ENCODE results near the gene APOA5.
A peak's percentile ranks its signal among the peaks of the same experiment; 100 is the strongest.
"Not testable (repeated sequence)": the region's sequence is repeated elsewhere in the genome, so short reads cannot be mapped to it uniquely, and the experiment has no call there.

Gene APOA5
- 0 reads per million in 2 experiments for total RNA-seq

DNA sequence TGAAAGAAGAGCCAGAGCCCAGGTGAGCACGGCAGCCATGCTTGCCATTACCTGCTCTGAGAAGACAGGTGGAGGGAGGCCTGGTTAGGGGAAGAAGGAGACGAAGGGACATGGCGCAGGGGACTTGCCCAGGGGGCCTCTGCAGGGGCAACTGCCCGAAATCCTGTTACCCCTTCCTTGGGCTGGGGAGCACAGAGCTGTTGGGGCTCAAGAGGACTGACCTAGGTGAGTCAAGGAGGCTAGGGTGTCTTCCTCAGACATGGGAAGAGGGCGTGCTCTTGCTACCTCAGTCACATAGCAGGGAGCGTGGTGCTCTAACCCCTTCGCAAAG lies at the start of gene APOA5:
Gene APOA5 (minus strand): TSS at position 67 of the 331 bp plus-strand sequence. CDS start 19 bp downstream, at position 48.
- DNase-seq (ENCODE audit: low read depth), result no peak

DNA sequence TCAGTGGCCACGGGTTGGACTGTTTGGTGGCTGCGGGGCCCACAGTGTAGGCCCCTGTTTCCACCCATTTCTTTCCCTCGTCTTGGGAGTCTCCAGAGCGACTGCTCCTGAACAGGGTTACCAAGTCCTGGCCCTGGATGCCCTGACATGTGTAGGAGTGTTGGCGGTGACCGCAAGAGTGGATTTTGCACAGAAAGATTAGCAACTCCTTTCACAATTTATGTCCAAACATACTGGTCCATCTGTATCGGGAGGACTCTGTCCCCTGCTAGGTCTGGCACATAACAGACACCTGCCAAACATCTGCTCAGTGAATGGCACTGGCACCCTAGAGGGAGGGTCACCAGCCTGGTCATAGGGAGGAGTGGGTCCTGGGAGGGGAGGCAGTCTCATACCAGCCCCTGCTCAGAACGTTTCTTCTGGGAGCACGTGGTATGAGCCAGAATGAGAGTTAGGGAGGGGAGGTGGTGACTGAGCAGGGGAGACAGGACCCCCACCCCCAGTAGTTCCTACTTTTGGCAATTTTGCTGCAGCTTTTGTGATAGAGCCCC lies 49.1 kb upstream of the APOA5 start:
- no peak for DNase-seq (ENCODE audit: low read depth)

DNA sequence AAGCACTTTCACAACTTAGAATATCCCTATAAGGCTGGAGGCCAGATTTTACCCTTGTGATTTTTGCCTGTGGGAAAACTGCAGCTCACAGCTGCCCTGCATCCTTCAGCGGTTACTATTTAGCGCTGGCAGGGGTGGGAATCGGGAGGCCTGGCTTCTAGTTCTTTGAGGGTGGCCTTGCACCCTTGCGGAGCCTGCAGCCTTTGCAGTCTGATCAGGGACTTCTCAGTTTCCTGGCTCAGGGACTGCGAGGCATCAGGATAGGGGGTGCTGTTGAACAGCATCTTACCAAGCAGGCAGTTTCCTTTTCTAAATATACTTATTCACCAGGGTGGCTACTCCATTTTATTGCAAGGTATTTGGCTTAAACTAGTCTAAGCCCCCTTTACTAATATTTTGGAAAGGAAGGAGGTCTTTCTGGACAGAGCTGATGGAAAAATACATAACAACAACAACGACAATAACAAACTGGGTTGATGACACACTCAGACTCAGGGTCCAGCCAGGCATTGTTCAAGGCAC lies 48.6 kb upstream of the APOA5 start:
- no peak for DNase-seq (ENCODE audit: low read depth)

- no peak for DNase-seq (ENCODE audit: low read depth)
Observed at GRCh38 chr11:116838321-116839084, 46.8 kb upstream of the APOA5 start.

- DNase-seq (ENCODE audit: low read depth), result no peak
Observed at GRCh38 chr11:116837231-116838091, 45.8 kb upstream of the APOA5 start, which contains the start of gene APOA1. TSS of gene APOA1 (minus strand) at chr11:116837622. CDS start at chr11:116837387, 235 bp downstream.

GRCh38 chr11:116836632-116836991 lies 44.9 kb upstream of the APOA5 start:
- DNase-seq (ENCODE audit: low read depth), result no peak

DNA sequence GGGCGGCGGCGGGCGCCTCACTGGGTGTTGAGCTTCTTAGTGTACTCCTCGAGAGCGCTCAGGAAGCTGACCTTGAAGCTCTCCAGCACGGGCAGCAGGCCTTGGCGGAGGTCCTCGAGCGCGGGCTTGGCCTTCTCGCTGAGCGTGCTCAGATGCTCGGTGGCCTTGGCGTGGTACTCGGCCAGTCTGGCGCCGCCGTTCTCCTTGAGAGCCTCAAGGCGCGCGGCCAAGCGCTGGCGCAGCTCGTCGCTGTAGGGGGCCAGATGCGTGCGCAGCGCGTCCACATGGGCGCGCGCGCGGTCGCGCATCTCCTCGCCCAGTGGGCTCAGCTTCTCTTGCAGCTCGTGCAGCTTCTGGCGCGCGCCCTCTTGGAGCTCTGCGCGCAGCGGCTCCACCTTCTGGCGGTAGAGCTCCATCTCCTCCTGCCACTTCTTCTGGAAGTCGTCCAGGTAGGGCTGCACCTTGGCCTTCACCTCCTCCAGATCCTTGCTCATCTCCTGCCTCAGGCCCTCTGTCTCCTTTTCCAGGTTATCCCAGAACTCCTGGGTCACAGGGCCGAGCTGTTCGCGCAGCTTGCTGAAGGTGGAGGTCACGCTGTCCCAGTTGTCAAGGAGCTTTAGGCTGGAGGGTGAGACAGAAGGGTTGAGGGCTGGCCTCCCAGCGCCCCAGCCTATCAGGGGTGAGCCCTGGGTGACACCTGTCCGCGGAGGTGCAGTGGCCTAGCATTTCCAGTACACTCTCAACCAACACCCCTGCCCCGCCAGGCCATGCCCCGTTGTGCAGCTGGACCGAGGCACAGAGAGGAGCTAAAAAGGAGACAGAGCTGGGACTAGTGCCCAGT lies 44.3 kb upstream of the APOA5 start:
- DNase-seq (ENCODE audit: low read depth), result peak; percentile 71

GRCh38 chr11:116835042-116835772 lies 43.5 kb upstream of the APOA5 start:
- DNase-seq (ENCODE audit: low read depth), result no peak

- DNase-seq (ENCODE audit: low read depth), result not testable (repeated sequence)
Observed at GRCh38 chr11:116834535-116835041, 42.9 kb upstream of the APOA5 start.

DNA sequence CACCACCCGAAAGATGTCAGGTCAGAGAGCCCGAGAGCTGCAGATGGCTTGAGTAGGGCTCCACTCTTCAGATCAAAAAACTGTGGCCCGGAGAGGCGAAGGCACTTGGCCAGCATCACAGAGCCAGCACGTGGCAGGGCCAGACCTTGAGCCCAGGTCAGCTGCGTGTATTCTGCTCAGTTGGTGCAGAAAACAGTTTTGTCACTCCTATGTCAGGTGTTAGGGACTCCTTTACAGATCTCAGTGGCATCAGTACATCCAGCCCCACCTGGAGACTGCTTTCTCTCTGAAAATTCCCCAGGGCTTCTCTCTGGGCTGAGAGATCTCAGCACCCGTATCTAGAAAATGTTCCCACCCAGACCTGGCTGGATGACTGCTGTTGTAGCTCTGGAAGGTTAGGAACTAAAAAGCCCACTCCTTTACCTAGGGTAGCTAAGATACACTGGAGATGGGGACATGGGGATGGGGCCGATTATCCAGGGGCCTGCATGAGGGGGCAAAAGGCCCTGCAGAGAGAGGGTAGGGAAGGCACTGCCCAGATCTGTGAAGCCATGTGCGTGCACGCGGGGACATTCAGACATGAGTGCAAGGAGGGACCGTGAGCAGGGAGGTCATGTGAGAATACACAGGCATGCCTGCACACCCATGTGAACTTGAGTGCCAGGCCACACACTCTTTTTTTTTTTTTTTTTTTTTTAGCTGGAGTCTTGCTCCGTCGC lies 42.3 kb upstream of the APOA5 start:
- no peak for DNase-seq (ENCODE audit: low read depth)

- DNase-seq (ENCODE audit: low read depth), result no peak
Observed at GRCh38 chr11:116833491-116833815, 41.8 kb upstream of the APOA5 start.

DNA sequence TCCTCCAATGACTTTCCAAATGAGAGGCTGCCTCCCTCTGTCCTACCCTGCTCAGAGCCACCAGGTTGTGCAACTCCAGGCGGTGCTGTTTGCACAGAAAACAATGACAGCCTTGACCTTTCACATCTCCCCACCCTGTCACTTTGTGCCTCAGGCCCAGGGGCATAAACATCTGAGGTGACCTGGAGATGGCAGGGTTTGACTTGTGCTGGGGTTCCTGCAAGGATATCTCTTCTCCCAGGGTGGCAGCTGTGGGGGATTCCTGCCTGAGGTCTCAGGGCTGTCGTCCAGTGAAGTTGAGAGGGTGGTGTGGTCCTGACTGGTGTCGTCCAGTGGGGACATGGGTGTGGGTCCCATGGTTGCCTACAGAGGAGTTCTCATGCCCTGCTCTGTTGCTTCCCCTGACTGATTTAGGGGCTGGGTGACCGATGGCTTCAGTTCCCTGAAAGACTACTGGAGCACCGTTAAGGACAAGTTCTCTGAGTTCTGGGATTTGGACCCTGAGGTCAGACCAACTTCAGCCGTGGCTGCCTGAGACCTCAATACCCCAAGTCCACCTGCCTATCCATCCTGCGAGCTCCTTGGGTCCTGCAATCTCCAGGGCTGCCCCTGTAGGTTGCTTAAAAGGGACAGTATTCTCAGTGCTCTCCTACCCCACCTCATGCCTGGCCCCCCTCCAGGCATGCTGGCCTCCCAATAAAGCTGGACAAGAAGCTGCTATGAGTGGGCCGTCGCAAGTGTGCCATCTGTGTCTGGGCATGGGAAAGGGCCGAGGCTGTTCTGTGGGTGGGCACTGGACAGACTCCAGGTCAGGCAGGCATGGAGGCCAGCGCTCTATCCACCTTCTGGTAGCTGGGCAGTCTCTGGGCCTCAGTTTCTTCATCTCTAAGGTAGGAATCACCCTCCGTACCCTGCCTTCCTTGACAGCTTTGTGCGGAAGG lies 40.9 kb upstream of the APOA5 start:
- no peak for DNase-seq (ENCODE audit: low read depth)

GRCh38 chr11:116831790-116832349 lies 40.2 kb upstream of the APOA5 start:
- no peak for DNase-seq (ENCODE audit: low read depth)

DNA sequence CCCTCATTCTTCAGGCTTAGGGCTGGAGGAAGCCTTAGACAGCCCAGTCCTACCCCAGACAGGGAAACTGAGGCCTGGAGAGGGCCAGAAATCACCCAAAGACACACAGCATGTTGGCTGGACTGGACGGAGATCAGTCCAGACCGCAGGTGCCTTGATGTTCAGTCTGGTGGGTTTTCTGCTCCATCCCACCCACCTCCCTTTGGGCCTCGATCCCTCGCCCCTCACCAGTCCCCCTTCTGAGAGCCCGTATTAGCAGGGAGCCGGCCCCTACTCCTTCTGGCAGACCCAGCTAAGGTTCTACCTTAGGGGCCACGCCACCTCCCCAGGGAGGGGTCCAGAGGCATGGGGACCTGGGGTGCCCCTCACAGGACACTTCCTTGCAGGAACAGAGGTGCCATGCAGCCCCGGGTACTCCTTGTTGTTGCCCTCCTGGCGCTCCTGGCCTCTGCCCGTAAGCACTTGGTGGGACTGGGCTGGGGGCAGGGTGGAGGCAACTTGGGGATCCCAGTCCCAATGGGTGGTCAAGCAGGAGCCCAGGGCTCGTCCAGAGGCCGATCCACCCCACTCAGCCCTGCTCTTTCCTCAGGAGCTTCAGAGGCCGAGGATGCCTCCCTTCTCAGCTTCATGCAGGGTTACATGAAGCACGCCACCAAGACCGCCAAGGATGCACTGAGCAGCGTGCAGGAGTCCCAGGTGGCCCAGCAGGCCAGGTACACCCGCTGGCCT lies 38.7 kb upstream of the APOA5 start:
- no peak for DNase-seq (ENCODE audit: low read depth)

DNA sequence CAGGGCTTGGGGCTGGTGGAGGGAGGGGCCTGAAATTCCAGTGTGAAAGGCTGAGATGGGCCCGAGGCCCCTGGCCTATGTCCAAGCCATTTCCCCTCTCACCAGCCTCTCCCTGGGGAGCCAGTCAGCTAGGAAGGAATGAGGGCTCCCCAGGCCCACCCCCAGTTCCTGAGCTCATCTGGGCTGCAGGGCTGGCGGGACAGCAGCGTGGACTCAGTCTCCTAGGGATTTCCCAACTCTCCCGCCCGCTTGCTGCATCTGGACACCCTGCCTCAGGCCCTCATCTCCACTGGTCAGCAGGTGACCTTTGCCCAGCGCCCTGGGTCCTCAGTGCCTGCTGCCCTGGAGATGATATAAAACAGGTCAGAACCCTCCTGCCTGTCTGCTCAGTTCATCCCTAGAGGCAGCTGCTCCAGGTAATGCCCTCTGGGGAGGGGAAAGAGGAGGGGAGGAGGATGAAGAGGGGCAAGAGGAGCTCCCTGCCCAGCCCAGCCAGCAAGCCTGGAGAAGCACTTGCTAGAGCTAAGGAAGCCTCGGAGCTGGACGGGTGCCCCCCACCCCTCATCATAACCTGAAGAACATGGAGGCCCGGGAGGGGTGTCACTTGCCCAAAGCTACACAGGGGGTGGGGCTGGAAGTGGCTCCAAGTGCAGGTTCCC lies 38.0 kb upstream of the APOA5 start, which contains the start of gene APOC3:
Gene APOC3 (plus strand): TSS at position 383 of the 659 bp plus-strand sequence. CDS start 676 bp downstream, outside the sequence.
- no peak for DNase-seq (ENCODE audit: low read depth)

DNA sequence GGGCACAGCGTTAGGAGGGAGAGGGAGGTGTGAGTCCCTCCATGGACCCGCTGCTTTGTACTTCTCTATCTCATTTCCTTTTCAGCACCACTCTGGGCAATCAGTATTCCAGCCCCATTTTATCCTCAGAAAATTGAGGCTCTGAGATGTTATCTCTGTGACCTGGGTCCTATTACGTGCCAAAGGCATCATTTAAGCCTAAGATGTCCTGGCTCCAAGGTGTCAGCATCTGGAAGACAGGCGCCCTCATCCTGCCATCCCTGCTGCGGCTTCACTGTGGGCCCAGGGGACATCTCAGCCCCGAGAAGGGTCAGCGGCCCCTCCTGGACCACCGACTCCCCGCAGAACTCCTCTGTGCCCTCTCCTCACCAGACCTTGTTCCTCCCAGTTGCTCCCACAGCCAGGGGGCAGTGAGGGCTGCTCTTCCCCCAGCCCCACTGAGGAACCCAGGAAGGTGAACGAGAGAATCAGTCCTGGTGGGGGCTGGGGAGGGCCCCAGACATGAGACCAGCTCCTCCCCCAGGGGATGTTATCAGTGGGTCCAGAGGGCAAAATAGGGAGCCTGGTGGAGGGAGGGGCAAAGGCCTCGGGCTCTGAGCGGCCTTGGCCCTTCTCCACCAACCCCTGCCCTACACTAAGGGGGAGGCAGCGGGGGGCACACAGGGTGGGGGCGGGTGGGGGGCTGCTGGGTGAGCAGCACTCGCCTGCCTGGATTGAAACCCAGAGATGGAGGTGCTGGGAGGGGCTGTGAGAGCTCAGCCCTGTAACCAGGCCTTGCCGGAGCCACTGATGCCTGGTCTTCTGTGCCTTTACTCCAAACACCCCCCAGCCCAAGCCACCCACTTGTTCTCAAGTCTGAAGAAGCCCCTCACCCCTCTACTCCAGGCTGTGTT lies 37.2 kb upstream of the APOA5 start:
- DNase-seq (ENCODE audit: low read depth), result no peak
